Activated CD8-positive, alpha-beta memory T cell treated with anti-CD3 and anti-CD28 coated beads for 48 hours (primary cell): ENCODE measurements around the gene CRYGN.

Experiments used
- DNase-seq, 3 experiments: peaks; one replicate each; pipeline ENCODE4 v3.0.0-alpha.2; 2020; ENCODE audit warnings: low read depth in 2 of 3, low spot score in 2 of 3

The CRYGN gene

GRCh38 chr7:151460474-151460855 is 20.5 kb upstream of the CRYGN start:
- no peak for DNase-seq

- no peak for DNase-seq
Observed at GRCh38 chr7:151459726-151460473, 20.0 kb upstream of the CRYGN start.

- DNase-seq: no peak
Observed at GRCh38 chr7:151457534-151457933, 17.6 kb upstream of the CRYGN start.

- DNase-seq: no peak
Observed at GRCh38 chr7:151456782-151457181, 16.8 kb upstream of the CRYGN start.

- DNase-seq: no peak
Observed at GRCh38 chr7:151456276-151456675, 16.3 kb upstream of the CRYGN start.

GRCh38 chr7:151455690-151456089 is 15.7 kb upstream of the CRYGN start:
- DNase-seq: no peak

- no peak for DNase-seq
Observed at GRCh38 chr7:151454932-151455530, 15.1 kb upstream of the CRYGN start.

- no peak for DNase-seq
Observed at GRCh38 chr7:151454305-151454704, 14.4 kb upstream of the CRYGN start.

GRCh38 chr7:151453326-151453791 is 13.4 kb upstream of the CRYGN start:
- DNase-seq: no peak

- DNase-seq: no peak
Observed at GRCh38 chr7:151452680-151453325, 12.9 kb upstream of the CRYGN start.

- DNase-seq: no peak
Observed at GRCh38 chr7:151451626-151452571, 12.0 kb upstream of the CRYGN start.

- no peak for DNase-seq
Observed at GRCh38 chr7:151451156-151451555, 11.2 kb upstream of the CRYGN start.

GRCh38 chr7:151449990-151450389 is 10.0 kb upstream of the CRYGN start:
- DNase-seq: no peak

- peak; percentile 43 to 67 (median 51) for DNase-seq
Observed at GRCh38 chr7:151448261-151449252, 8.6 kb upstream of the CRYGN start.

GRCh38 chr7:151447901-151448260 is 7.9 kb upstream of the CRYGN start:
- no peak for DNase-seq

- no peak for DNase-seq
Observed at GRCh38 chr7:151447312-151447711, 7.4 kb upstream of the CRYGN start.

- no peak for DNase-seq
Observed at GRCh38 chr7:151446412-151446811, 6.5 kb upstream of the CRYGN start.

GRCh38 chr7:151444632-151445031 is 4.7 kb upstream of the CRYGN start:
- DNase-seq: no peak

- no peak for DNase-seq
Observed at GRCh38 chr7:151442776-151443496, 3.0 kb upstream of the CRYGN start.
